Pons (tissue), 1 donor: Measurements from ENCODE around the gene BICD1.
"Not testable (repeated sequence)": the region's sequence is repeated elsewhere in the genome, so short reads cannot be mapped to it uniquely, and the experiment has no call there.

Experiments used
- DNase-seq: peaks from one replicate; pipeline ENCODE4 v3.0.0-alpha.2; 2016; ENCODE audit warnings: low spot score

The BICD1 gene

DNA sequence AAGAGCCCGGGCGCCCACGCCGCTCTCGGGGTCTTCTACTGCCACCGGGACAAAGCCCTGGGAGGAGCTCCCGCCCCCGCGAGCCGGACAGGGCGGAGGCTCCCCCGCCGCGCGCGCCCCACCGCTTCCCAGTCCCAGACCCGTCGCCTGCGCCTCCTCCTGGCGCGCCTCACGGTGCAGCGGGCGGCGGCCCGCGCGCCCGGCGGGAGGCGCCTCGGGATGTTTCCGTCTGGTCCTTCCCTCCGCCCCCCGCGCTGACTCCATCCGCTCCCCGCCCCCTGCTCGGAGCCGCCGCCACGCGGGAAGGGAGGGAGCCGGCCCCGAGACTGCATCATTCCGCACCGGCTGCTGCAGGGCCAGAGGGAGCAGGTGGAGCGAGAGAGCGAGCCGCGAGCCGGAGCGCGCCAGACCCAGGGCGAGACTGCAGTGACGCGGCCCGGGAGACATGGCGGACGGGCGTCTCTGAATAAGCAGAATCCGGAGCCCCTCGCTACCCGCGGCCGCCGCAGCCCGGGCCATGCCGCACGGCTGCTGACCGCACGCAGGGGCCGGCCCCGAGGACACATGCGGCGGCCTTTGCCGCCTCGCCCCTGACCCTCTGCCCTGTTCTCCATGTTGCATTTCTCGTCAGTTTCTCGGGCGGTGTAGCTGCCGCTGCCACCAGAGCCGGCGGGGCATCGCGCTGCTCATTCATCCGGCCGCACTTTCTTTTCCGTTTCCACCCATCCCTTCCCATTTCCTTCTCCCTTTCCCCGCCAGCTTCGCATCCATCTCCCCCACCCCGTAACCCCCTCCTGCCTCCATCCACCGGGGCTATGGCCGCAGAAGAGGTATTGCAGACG is at the start of gene BICD1:
Gene BICD1 (plus strand): TSS at position 331 of the 842 bp plus-strand sequence. CDS start 485 bp downstream, at position 816.
- DNase-seq: peak; percentile 80

DNA sequence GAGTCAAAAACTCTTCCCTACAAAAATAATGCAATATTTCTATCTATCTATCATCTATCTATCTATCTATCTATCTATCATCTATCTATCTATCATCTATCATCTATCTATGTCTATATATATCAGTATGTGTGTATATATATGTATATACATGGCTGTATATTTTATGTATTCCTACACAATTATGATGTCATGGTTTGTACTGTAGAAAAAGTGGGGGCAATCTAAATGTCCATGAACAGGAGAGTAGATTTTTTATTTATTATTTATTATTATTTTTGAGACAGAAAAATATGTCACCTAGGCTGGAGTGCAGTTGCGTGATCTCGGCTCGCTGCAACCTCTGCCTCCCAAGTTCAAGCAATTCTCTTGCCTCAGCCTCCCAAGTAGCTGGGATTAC is 45.6 kb upstream of the BICD1 start:
- no peak for DNase-seq

DNA sequence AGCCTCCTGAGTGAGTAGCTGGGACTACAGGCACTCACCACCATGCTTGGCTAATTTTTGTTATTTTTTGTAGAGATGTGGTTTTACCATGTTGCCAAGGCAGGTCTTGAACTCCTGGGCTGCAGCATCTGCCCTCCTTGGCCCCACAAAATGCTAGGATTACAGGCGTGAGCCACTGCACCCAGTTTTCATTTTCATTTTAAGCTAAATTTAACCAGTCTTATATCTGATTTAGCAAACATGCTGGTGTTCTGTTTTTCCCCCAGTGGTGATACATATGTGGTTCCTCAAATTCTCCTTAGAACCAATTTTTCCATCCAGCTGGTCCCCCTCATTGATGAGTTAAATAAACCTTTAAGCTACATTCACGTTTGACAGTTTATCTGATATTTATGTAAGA is 43.8 kb upstream of the BICD1 start:
- DNase-seq: no peak

DNA sequence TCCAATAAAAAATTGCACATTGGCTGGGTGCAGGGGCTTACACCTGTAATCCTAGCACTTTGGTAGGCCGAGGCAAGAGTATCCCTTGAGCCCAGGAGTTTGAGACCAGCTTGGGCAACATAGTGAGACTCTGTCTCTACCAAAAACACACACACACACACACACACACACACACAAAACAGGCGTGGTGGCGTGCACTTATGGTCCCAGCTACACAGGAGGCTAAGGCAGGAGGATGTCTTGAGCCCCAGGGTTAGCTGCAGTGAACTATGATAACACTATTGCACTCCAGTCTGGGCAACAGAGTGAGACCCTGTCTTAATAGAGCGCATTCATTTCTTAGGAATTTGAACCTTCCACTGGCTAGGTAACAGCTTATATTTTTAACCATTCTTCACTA is 42.9 kb upstream of the BICD1 start:
- DNase-seq: no peak

DNA sequence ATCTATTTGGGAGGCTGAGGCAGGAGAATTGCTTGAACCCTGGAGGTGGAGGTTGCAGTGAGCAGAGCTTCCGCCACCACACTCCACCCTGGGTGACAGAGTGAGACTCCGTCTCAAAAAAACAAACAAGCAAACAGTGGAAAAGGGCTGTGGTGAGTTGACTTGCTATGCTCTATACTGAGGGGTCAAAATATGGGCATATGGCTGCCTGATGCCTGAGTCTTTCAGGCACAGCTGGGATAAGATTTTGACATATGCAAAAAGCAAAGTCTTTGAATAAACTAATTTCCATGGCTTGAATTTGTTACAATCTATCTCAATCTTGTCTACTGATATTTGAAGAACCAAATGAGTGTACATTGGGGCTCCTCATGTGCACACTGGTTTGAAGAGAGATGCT is 40.4 kb upstream of the BICD1 start:
- no peak for DNase-seq

DNA sequence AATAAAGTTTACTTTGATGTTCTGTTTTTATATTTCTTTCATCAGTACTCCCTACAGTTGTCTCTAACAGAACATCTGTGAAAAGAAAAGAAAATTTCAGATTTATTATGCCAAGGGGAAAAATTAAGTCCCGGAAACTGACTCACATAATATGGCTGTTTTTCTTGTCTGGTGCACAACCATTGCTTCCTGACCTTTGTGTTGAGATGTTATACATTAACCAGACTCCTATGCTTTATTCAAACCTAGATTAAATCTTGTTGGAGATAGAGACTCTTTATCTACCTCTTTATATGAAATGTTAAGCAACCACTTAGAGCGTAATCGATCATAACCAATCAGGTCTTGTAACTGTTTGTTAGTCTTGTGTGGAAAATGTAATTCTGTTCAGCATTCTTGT is 37.6 kb upstream of the BICD1 start:
- no peak for DNase-seq

DNA sequence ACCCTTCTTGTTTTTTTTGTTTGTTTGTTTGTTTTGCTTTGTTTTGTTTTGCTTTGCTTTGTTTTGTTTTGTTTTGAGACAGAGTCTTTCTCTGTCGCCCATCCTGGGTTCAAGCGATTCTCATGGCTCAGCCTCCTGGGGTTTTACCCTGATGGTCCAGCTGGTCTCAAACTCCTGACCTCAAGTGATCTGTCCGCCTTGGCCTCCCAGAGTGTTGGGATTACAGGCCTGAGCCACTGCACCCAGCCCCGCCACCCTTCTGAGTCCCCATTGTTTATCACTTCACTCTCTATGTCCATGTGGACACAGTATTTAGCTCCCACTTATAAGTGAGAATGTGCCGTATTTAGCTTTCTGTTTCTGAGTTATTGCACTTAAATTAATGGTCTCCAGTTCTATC is 36.9 kb upstream of the BICD1 start:
- no peak for DNase-seq

DNA sequence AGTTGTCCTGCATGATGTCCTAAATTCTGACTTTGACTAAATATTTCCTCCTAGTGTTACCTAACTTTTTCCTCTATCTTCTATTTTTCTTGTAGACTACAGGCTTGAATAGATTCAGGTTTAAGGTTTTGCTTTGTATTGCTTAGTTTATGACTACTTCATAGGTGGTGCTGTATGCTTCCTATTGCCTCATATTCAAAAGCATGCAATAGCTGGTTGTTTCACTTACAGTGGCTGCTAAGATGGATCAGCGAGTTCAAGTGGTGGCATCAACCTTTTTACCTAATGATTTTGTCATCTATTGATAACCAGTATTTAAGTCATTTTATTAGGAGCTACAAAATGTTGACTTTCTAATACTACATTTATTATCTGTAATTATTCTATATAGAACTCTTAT is 36.3 kb upstream of the BICD1 start:
- no peak for DNase-seq

DNA sequence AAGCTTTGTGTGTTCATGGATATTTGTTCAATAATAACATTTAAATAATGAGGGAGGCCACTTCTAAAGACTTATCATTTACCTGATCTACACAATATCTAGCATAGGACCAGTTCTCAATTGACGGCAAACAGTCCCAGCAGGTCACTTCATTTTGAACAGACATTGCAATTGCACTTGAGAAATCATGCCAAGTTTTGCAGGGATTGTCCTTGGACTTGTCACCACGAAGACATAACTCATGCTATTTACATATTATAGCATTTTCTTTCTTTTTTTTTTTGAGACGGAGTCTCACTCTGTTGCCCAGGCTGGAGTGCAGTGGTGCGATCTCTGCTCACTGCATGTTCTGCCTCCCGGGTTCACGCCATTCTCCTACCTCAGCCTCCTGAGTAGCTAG is 34.5 kb upstream of the BICD1 start:
- no peak for DNase-seq

DNA sequence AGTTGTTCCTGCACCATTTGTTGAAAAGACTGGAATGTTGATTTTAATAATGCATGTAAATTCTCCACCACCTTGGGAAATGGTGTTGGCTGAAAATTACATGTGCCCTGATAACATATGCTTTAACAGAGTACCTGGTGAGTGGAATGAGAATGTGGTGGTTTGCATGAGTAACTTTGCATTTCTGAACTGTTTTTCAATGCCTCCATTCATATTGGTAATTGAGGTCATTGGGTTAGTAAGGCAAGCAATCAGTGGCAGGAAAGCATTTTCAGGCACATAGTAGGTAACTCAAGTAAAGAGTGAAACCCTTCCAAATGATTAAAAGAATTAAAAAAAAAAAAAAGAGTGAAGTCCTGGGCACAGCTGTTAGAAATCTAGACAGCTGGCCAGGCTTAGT is 32.2 kb upstream of the BICD1 start:
- DNase-seq: no peak

DNA sequence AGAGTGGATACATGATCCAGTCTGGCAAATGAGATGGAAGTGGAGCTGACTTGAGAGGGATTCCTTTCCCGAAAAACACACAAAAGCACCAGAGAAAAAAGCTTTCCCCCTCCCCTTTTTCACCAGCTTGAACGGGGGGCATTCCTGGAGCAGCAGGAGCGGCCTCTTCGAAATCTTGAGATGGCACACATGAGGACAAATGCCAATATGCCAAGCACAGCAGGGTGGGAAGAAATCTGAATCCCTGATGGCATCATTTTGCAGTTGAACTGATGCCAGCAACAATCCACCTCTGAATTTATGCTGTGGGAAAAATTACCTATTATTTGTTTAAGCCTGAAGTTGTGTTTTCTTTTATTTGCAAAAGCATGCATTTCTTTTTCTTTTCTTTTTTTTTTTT is 29.7 kb upstream of the BICD1 start:
- DNase-seq: no peak

DNA sequence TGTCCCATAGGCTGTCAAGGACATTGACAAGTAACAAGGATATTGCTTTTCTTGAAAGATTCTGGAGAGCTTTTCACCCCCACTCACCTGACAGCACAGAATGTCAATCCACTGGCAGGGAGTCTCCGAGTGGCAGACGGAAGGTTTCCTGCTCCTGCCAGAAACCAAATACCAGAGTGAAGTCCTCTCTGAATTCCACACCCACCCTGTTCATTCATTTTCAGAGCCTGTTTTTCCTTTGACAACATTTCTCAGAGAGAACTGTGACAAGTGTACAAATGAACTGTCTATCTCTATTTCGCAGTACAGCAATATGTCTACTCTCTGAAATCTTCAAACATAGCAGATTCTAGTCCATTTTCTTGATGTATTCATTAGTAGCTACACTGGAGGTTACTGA is 26.2 kb upstream of the BICD1 start:
- no peak for DNase-seq

DNA sequence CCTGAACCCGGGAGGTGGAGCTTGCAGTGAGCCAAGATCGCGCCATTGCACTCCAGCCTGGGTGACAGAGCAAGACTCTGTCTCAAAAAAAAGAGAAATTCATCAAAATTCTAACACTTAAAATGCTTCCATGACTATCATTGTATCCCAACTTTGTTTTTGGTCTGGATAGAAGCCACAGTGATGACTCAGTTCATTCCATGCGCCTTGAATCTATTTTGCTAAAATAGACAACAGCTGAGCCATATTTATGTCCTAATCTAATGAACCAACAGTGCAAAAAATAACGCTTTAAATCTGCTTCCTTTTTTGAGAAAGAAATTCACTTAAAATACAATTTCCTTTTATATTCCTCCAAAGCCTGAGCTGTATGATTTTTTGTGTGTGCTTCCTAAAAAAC is 23.2 kb upstream of the BICD1 start:
- DNase-seq: no peak

DNA sequence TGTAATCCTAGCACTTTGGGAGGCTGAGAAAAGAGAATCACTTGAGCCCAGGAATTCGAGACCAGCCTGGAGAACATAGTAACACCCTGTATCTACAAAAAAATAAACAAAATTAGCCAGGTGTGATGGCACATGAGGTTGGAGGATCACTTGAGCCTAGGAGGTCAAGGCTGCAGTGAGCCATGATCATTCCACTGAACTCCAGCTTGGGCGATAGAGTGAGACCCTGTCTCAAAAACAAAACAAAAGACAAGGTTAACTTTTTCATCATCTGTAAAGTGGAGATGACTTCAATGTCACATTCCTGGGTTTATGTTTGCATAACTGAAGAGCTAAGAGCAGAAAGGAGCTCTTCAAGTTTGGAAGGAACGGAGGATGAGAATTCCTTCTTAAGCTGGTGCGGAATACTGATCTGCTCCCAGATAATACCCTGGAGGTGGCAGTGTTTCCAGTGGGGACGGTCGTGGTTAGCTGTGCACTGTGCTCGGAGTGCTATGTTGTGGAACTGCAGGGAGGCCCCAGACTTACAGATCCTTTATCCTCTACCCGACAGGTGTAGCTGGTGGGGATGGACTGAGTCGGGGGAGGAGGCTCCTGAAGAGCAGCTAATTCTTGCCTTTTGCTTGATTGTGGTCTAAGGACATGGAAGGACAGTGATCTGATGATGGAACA is 22.5 kb upstream of the BICD1 start:
- DNase-seq: no peak

DNA sequence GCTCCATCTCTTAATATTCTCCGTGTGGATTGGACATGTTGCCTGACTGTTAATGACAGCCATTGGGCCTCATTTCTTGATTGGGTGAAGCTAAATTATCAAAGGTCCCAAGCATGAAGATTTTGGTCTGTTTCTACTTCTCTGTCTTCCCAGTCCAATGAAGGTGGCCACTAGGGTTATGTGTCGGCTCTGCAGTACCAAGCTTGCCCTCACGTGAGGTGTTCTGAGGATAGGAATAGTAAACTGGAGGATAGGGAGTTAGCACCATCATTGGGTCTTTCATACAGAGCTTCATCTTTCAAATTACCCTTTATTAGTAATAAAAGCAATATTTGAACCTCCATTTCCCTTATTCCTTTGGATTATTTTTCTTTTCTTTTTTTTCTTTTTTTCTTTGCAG is 21.9 kb upstream of the BICD1 start:
- no peak for DNase-seq

DNA sequence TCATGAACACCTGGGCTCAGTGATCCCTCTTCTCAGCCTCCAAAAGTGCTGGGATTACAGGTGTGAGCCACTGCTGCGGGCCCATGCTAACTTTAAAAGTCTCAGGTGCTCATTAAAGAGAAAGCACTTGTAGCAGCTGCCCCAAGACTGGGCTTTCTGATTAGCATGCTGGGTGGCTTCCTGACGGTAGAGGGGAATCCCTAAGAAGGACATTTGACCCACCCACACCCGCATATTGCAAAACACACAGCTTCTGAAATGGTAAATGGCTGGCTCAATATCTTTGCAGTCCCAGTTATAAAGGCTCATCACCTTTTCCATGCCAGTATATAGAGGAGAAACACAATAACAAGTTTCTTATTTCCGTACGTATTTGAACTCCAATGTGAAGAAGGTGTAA is 19.3 kb upstream of the BICD1 start:
- no peak for DNase-seq

DNA sequence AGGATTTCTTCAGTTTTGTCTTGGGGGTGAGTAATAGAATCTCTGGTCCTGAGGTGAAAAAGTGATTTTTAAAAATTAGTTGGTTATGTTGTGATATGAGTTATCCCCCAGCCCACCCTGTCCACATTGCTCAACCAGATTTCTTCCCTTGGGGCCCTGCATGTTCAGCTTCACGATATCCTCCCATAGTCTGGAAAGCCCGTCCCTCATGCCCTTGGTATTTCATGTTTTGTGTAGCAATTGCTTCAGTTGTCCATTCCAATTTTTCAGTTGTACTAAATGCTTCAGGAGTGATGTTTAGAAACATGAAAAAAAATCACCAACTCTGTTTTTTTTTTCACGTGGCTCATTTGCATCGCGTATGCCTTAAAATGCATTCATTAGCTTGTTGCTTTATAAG is 17.5 kb upstream of the BICD1 start:
- no peak for DNase-seq

DNA sequence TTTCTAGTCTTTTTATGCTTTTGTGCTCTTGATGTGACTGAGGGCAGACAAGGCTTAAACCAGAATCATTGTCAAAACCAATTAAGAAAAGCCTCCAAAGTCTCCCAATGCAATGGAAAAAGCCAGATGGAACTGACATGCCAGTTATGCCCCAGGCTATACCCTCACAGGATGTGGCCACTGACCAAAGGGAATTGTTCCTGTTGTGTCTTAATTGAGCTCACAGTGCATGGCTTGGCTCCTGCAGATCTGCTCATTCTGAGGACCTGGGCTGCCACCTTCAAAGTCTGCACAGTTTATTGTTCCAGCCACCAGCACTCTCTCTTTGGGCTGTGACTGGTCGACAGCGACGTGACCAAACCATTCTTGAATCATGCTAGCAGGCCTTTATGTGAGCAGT is 17.1 kb upstream of the BICD1 start:
- DNase-seq: no peak

DNA sequence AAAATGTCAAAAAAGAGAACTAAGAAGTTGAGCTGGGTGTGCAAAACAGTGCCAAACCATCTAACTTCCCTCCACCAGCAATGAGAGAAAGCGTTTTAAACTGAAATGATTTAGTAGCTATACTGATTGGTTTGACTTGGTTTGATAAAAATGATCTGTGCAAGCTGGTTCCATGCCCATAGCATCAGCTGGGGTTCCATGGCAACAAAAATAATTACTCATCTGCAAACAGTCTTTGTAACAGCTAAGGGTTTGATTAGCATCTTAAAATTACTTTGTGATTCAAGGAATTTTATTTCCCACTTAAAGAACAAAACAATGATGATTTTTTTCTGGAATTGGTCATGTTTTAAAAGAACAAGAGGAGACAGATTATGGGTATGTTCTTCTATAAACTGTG is 15.0 kb upstream of the BICD1 start:
- DNase-seq: no peak

DNA sequence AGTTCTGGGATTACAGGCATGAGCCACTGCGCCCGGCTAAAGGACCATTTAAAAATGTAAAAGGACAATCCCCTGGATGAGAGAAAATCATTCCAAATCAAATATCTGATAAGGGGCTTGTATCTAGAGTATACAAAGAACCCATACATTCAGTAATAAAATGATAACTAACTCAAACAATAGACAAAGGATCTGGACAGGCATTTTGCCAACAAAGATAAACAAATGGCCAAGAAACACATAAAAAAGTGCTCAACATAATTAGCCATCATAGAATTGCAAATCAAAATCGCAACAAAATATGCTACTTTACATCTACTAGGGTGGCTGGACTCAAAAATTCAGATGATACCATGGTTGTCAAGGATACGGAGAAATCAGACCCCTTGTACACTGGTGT is 8.5 kb upstream of the BICD1 start:
- DNase-seq: no peak

DNA sequence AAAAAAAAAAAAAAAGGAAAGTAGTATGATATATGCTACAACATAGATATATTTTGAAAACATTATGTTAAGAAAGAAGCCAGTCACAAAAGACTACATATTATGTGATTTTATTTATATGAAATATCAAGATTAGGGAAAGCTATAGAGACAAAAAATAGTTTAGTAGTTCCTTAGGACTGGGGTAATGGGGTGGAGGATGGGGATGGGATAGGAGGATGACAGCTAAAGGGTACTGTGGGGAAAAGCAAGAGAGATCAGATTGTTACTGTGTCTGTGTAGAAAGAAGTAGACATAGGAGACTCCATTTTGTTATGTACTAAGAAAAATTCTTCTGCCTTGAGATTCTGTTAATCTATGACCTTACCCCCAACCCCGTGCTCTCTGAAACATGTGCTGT is 7.4 kb upstream of the BICD1 start:
- not testable (repeated sequence) for DNase-seq

DNA sequence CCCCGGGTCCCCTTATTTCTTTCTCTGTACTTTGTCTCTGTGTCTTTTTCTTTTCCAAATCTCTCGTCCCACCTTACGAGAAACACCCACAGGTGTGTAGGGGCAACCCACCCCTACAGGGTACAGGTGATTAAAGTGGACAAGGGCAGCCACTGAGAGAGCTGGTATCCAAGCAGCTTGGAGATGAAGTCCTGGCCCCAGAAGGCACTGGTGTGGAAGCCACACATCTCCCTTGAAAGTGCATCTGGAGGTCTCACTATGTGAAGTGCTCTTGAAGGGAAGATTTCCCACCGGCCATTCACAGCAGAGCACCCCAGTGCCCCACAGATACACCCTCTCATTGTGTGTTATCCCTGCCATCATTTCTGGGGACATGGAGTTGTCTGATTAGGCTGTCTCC is 6.3 kb upstream of the BICD1 start:
- DNase-seq: no peak

DNA sequence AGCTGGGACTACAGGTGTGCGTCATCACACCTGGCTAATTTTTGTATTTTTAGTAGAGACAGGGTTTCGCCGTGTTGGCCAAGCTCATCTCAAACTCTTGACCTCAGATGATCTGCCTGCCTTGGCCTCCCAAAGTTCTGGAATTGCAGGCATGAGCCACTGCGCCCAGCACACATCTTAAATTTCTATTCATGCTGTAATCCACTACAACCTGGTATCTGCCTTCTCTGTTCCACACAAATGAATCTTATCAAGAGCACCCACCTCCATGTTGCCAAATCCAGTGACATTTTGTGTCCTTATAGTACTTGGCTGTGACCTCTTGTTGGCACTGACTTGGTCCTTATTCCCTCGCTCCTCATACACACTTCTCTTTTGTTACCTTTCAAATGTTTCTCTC is 5.8 kb upstream of the BICD1 start:
- DNase-seq: no peak

DNA sequence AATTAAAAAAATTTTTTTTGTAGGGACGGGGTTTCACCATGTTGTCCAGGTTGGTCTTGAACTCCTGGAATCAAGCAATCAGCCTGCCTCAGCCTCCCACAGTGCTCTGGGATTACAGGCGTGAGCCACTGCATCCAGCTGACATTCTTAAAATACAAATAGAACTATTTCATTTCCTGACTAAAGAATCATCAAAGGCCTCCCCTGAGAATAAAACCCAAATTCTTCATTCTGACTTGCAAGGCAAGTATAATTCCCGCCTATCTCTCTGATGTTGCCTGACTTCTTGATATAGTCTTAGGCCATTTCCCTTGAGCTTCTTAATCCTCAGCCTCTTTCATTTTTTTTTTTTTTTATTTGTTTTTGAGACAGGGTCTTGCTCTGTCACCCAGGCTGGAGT is 4.4 kb upstream of the BICD1 start:
- DNase-seq: no peak
